ENCODE results near the gene PARD6B.
"Not testable (repeated sequence)": the region's sequence is repeated elsewhere in the genome, so short reads cannot be mapped to it uniquely, and the experiment has no call there.

The PARD6B gene

DNA sequence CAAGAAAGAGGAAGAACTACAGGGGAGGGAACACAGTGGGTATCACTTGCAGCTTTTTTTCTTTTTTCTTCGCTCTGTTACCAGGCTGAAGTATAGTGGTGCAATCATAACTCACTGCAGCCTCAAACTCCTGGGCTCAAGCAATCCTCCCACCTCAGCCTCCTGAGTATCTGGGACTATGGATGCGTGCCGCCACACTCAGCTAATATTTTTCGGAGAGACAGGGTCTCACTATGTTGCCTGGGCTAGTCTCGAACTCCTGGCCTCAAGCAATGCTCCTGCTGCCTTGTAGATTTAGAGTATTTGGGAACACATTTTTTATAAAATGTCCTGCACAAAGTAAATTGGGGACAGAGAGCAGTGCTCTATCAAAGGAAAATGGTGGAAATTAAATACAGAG lies 28.3 kb downstream of the PARD6B start:
- Histone ChIP-seq H3K4me1 (ENCODE audit: insufficient read depth, low read length) (no peaks in the 10 kb centered on the region), H3K4me3 (ENCODE audit: low read depth in 1 of 2, low read length in 2 of 2) (no peak overlapping the region), H3K9ac (ENCODE audit: low read depth, low read length) (no peak overlapping the region), H3K27ac (ENCODE audit: low read length) (no peak overlapping the region), H2AFZ (ENCODE audit: low read depth, low read length) (no peak overlapping the region), H3K79me2 (ENCODE audit: insufficient read depth, low read length) (no peaks in the 10 kb centered on the region), H3K27me3 (ENCODE audit: insufficient read depth, low read length, poor library complexity) (peaks cover 3% of the 10 kb centered on the region), H3K9me3 (ENCODE audit: insufficient read depth, low read length, severe bottlenecking) (no peaks in the 10 kb centered on the region), H4K20me1 (ENCODE audit: insufficient read depth, low read length) (no peaks in the 10 kb centered on the region), H3K4me2 (ENCODE audit: insufficient read depth, low read length) (no peak overlapping the region), H3K36me3 (ENCODE audit: insufficient read depth, low read length) (no peaks in the 10 kb centered on the region)
- ATAC-seq (ENCODE audit: insufficient read depth, low read depth): no peak
- TF ChIP-seq, protein P1, sequence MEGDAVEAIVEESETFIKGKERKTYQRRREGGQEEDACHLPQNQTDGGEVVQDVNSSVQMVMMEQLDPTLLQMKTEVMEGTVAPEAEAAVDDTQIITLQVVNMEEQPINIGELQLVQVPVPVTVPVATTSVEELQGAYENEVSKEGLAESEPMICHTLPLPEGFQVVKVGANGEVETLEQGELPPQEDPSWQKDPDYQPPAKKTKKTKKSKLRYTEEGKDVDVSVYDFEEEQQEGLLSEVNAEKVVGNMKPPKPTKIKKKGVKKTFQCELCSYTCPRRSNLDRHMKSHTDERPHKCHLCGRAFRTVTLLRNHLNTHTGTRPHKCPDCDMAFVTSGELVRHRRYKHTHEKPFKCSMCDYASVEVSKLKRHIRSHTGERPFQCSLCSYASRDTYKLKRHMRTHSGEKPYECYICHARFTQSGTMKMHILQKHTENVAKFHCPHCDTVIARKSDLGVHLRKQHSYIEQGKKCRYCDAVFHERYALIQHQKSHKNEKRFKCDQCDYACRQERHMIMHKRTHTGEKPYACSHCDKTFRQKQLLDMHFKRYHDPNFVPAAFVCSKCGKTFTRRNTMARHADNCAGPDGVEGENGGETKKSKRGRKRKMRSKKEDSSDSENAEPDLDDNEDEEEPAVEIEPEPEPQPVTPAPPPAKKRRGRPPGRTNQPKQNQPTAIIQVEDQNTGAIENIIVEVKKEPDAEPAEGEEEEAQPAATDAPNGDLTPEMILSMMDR (IDR thresholded peaks at IDR 0.05; ENCODE audit: borderline replicate concordance, extremely low read depth, low read length, poor library complexity, severe bottlenecking): no peak
- no peak for TF ChIP-seq EZH2 (IDR thresholded peaks at IDR 0.05; ENCODE audit: borderline replicate concordance, low read depth, low read length, severe bottlenecking)
- no peak for DNase-seq

GRCh38 chr20:50762045-50762422 lies 30.7 kb downstream of the PARD6B start:
- Histone ChIP-seq H3K27ac (ENCODE audit: low read length) (no peak overlapping the region), H3K9ac (ENCODE audit: low read depth, low read length) (no peak overlapping the region), H4K20me1 (ENCODE audit: insufficient read depth, low read length) (no peaks in the 10 kb centered on the region), H2AFZ (ENCODE audit: low read depth, low read length) (no peak overlapping the region), H3K27me3 (ENCODE audit: insufficient read depth, low read length, poor library complexity) (peaks cover 3% of the 10 kb centered on the region), H3K4me1 (ENCODE audit: insufficient read depth, low read length) (no peaks in the 10 kb centered on the region), H3K36me3 (ENCODE audit: insufficient read depth, low read length) (no peaks in the 10 kb centered on the region), H3K4me3 (ENCODE audit: low read depth in 1 of 2, low read length in 2 of 2) (no peak overlapping the region), H3K79me2 (ENCODE audit: insufficient read depth, low read length) (no peaks in the 10 kb centered on the region), H3K9me3 (ENCODE audit: insufficient read depth, low read length, severe bottlenecking) (no peaks in the 10 kb centered on the region), H3K4me2 (ENCODE audit: insufficient read depth, low read length) (no peak overlapping the region)
- no peak for ATAC-seq (ENCODE audit: insufficient read depth, low read depth)
- DNase-seq: no peak
- no peak for TF ChIP-seq EZH2 (IDR thresholded peaks at IDR 0.05; ENCODE audit: borderline replicate concordance, low read depth, low read length, severe bottlenecking)
- TF ChIP-seq, protein P1 (IDR thresholded peaks at IDR 0.05; ENCODE audit: borderline replicate concordance, extremely low read depth, low read length, poor library complexity, severe bottlenecking): no peak

GRCh38 chr20:50762435-50763220 lies 31.2 kb downstream of the PARD6B start:
- no peak overlapping the region for H3K27ac ChIP-seq (ENCODE audit: low read length)
- ATAC-seq (ENCODE audit: insufficient read depth, low read depth) (no peak), DNase-seq (no peak)
- H3K4me3 ChIP-seq (ENCODE audit: low read depth in 1 of 2, low read length in 2 of 2): no peak overlapping the region
- no peak overlapping the region for H3K9ac ChIP-seq (ENCODE audit: low read depth, low read length)
- no peaks in the 10 kb centered on the region for H4K20me1 ChIP-seq (ENCODE audit: insufficient read depth, low read length)
- no peak overlapping the region for H3K4me2 ChIP-seq (ENCODE audit: insufficient read depth, low read length)
- no peak for TF ChIP-seq EZH2 (IDR thresholded peaks at IDR 0.05; ENCODE audit: borderline replicate concordance, low read depth, low read length, severe bottlenecking)
- TF ChIP-seq, protein P1 (IDR thresholded peaks at IDR 0.05; ENCODE audit: borderline replicate concordance, extremely low read depth, low read length, poor library complexity, severe bottlenecking): no peak
- H3K9me3 ChIP-seq (ENCODE audit: insufficient read depth, low read length, severe bottlenecking): no peaks in the 10 kb centered on the region
- no peak overlapping the region for H2AFZ ChIP-seq (ENCODE audit: low read depth, low read length)
- H3K36me3 ChIP-seq (ENCODE audit: insufficient read depth, low read length): no peaks in the 10 kb centered on the region
- no peaks in the 10 kb centered on the region for H3K79me2 ChIP-seq (ENCODE audit: insufficient read depth, low read length)
- H3K27me3 ChIP-seq (ENCODE audit: insufficient read depth, low read length, poor library complexity): peaks cover 3% of the 10 kb centered on the region
- no peaks in the 10 kb centered on the region for H3K4me1 ChIP-seq (ENCODE audit: insufficient read depth, low read length)

DNA sequence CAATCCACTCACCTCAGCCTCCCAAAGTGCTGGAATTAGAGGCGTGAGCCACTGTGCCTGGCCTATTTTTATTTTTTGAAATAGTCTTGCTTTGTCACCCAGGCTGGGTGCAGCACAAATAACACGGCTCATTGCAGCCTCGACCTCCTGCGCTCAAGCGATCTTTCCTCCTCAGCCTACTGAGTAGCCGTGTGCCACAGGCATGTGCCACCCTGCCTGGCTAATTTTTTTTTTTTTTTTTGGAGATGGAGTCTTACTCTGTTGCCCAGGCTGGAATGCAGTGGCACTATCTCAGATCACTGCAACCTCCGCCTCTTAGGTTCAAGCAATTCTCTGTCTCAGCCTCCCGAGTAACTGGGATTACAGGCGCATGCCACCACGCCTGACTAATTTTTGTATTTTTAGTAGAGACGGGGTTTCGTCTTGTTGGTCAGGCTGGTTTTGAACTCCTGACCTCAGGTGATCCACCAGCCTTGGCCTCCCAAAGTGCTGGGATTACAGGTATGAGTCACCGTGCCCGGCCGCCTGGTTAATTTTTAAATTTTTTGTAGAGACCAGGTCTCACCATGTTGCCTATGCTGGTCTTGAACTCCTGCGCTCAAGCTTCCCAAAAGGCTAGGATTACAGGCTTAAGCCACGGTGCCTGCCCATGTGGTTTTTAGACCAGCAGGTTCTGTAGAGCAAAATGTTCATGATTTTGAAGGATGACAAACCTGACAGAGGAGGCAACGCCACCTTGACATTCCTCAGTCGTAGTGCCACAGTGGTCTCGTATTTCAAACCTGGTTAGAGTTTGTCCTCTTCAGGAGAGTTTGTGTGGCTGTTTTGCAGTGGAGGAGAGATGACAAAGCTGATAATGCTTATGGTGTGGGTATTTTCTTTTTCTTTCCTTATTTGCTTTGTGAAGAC lies 32.4 kb downstream of the PARD6B start:
- H4K20me1 ChIP-seq (ENCODE audit: insufficient read depth, low read length); H3K27me3 ChIP-seq (ENCODE audit: insufficient read depth, low read length, poor library complexity); H3K36me3 ChIP-seq (ENCODE audit: insufficient read depth, low read length); H3K27ac ChIP-seq (ENCODE audit: low read length); ATAC-seq (ENCODE audit: insufficient read depth, low read depth); H3K4me2 ChIP-seq (ENCODE audit: insufficient read depth, low read length); H3K9ac ChIP-seq (ENCODE audit: low read depth, low read length); DNase-seq; H3K79me2 ChIP-seq (ENCODE audit: insufficient read depth, low read length); H3K9me3 ChIP-seq (ENCODE audit: insufficient read depth, low read length, severe bottlenecking); H3K4me3 ChIP-seq (ENCODE audit: low read depth in 1 of 2, low read length in 2 of 2); H3K4me1 ChIP-seq (ENCODE audit: insufficient read depth, low read length); H2AFZ ChIP-seq (ENCODE audit: low read depth, low read length): not testable (repeated sequence)

DNA sequence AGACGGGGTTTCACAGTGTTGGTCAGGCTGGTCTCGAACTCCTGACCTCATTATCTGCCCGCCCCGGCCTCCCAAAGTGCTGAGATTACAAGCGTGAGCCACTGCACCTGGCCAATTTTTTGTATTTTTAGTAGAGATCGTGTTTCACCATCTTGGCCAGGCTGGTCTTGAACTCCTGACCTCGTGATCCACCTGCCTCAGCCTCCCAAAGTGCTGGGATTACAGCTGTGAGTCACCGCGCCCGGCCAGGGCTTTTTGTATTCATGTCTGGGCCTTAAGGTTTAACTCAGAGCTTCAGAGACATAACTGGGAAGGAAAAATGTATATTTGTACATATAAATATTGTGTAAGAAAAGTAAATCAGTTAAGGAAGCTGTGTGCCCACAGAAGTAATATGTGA lies 33.9 kb downstream of the PARD6B start:
- H3K36me3 ChIP-seq (ENCODE audit: insufficient read depth, low read length); DNase-seq; H3K9me3 ChIP-seq (ENCODE audit: insufficient read depth, low read length, severe bottlenecking); H3K9ac ChIP-seq (ENCODE audit: low read depth, low read length); H3K27me3 ChIP-seq (ENCODE audit: insufficient read depth, low read length, poor library complexity); H2AFZ ChIP-seq (ENCODE audit: low read depth, low read length); ATAC-seq (ENCODE audit: insufficient read depth, low read depth); H3K79me2 ChIP-seq (ENCODE audit: insufficient read depth, low read length); H3K27ac ChIP-seq (ENCODE audit: low read length); H4K20me1 ChIP-seq (ENCODE audit: insufficient read depth, low read length); H3K4me1 ChIP-seq (ENCODE audit: insufficient read depth, low read length); H3K4me2 ChIP-seq (ENCODE audit: insufficient read depth, low read length); H3K4me3 ChIP-seq (ENCODE audit: low read depth in 1 of 2, low read length in 2 of 2): not testable (repeated sequence)
